Heart left ventricle (tissue), 16 donors: ENCODE measurements around the gene PFKFB3. TPM values are rescaled to one million over a fixed set of nuclear protein-coding genes. Genes with fewer than 3 reads are reported as not detected.
"Not testable (repeated sequence)": the region's sequence is repeated elsewhere in the genome, so short reads cannot be mapped to it uniquely, and the experiment has no call there.

ENCODE experiments used
- ATAC-seq, 4 donors: fragments of 200-7000 bp; cut with Tn5 transposase; one replicate each; pipeline ENCODE4 v1.9.1; 2020 to 2022; ENCODE audit warnings: moderate library complexity in 4 of 4, mild to moderate bottlenecking in 3 of 4, moderate number of reproducible peaks in 1 of 4
- DNase-seq, 5 donors: peaks; one replicate each; pipeline ENCODE4 v3.0.0-alpha.2; 2020
- H3K27ac ChIP-seq, 12 donors: fragments of 200-600 bp; sonication (generic) in 4 of 12; one replicate each; pipeline versions ENCODE4 v1.5.0 to v1.8.0; 2016 to 2022; ENCODE audit warnings: mild to moderate bottlenecking in 2 of 12
- H3K27me3 ChIP-seq, 9 donors: fragments of 200-600 bp; sonication (generic) in 2 of 9; one replicate each; pipeline versions ENCODE4 v1.5.1 to v1.8.0; 2016 to 2022; ENCODE audit warnings: mild to moderate bottlenecking in 3 of 9
- H3K36me3 ChIP-seq, 9 donors: fragments of 200-600 bp; sonication (generic) in 2 of 9; one replicate each; pipeline versions ENCODE4 v1.5.0 to v1.8.0; 2018 to 2022; ENCODE audit warnings: mild to moderate bottlenecking in 2 of 9
- H3K4me1 ChIP-seq, 12 donors: fragments of 200-600 bp; sonication (generic) in 4 of 12; one replicate each; pipeline versions ENCODE4 v1.5.0 to v1.8.0; 2016 to 2022; ENCODE audit warnings: mild to moderate bottlenecking in 3 of 12
- H3K4me3 ChIP-seq, 12 donors: fragments of 200-600 bp; sonication (generic) in 4 of 12; one replicate each; pipeline versions ENCODE4 v1.5.0 to v1.8.0; 2017 to 2022; ENCODE audit warnings: mild to moderate bottlenecking in 9 of 12, moderate library complexity in 4 of 12
- H3K9me3 ChIP-seq, 12 donors: fragments of 200-600 bp; sonication (generic) in 4 of 12; one replicate each; pipeline versions ENCODE4 v1.5.0 to v1.8.0; 2016 to 2022; ENCODE audit warnings: mild to moderate bottlenecking in 1 of 12
- CTCF ChIP-seq, 12 donors: fragments of 200-600 bp; sonication (generic) in 4 of 12; IDR thresholded peaks; one replicate each; pipeline versions ENCODE4 v1.5.0 to v1.8.0; 2018 to 2022; ENCODE audit warnings: antibody characterized with exemption in 12 of 12, mild to moderate bottlenecking in 5 of 12
- POLR2A ChIP-seq, 2 donors: fragments of 450-650 bp; IDR thresholded peaks; one replicate each; pipeline ENCODE4 v1.6.1; 2017; ENCODE audit warnings: antibody characterized with exemption in 2 of 2, mild to moderate bottlenecking in 2 of 2, moderate library complexity in 2 of 2
- WGBS, 4 donors: extraction: QIAGEN DNeasy Blood & Tissue Kit in 2 of 4; methylation state at CpG; one replicate each; pipeline versions ENCODE4 v1.1.5 to v1.1.7; 2013 to 2018; 5-methylcytosine and 5-hydroxymethylcytosine counted together
- intact Hi-C, 10 donors: fragments of 100-400 bp; cut with DNase I; formaldehyde crosslinking; loops; one replicate each; pipeline versions ENCODE4 v1.11.1 to v1.14.2; 2022
- polyA plus RNA-seq, 2 donors: library from polyadenylated mRNA; stranded (reverse); fragments of 200-250 nt; gene quantifications; one replicate each; pipeline ENCODE4 v1.2.3, GENCODE V29; 2013
- total RNA-seq, 9 donors: library from RNA; depleted of rRNA in 2 of 9; stranded (reverse); fragments of >200 nt in 2 of 9; fragmentation: NEBNext Ultra II Directional in 3 of 9; extraction: Animal tissue kit (Norgen Biotek cat#: 25700) in 3 of 9; gene quantifications; one replicate each; pipeline versions ENCODE4 v1.1.0 to v1.2.4, GENCODE V29; 2016 to 2023
- donor health status: ischemic (EF 13 %, LVEDD 7.1; RV severe dilation, severe dysfunction).
- donor health status: healthy with polysubstance abuse.
- donor health status: DM: no; HTN: yes; CAD: no.
- donor health status: DM: no; HTN: no; CAD: no.
- donor health status: ischemic (EF 25% LVEDD 6.9; RV normal size, moderate dysfunction).
- donor health status: ischemic (EF 25% LVEDD 5.7; RV mildly dilated, moderate dysfunction).
- donor health status: healthy.
- donor health status: DM: yes; HTN: yes; CAD: no.
- donor health status: ischemic (EF 35%, LVEDD 5.7; RV mildly dilated, moderate dysfunction).
- donor health status: nonischemic (EF 11% LVEDD 7.7; RV severe dilation, severe dysfunction).
- donor health status: DM: yes; HTN: yes; CAD: no.
- donor health status: PGD.
- donor health status: ischemic (EF 29% LVEDD 5.4; RV normal size, mild dysfunction).
- donor health status: nonischemic (EF 23%, LVEDD 6.1; RV moderate dilation, normal function).

The PFKFB3 gene
- total and polyA plus RNA-seq, 11 donors = 6.2 to 53.1 (median 13.4) TPM

GRCh38 chr10:6164271-6165095 lies 38.2 kb upstream of the PFKFB3 start:
- ATAC-seq = no peak

GRCh38 chr10:6165221-6165725 lies 37.5 kb upstream of the PFKFB3 start:
- ATAC-seq (no peak), DNase-seq (no peak)
- H3K4me3 ChIP-seq = no peak overlapping the region
- H3K36me3 ChIP-seq = peaks cover 0 to 17% (median 7%) of the 10 kb centered on the region in 9 donors
- H3K9me3 ChIP-seq = no peaks in the 10 kb centered on the region
- WGBS, 4 donors = 40 to 47% (median 44%) methylated on average over 6 of the region's 6 CpGs
- no peaks in the 10 kb centered on the region for H3K27me3 ChIP-seq
- H3K27ac ChIP-seq = peak overlapping the region in 8 of 12 donors; percentile 83 to 99 (median 96)
- H3K4me1 ChIP-seq = peaks cover 4 to 56% (median 27%) of the 10 kb centered on the region in 12 donors
- TF ChIP-seq POLR2A (IDR thresholded peaks at IDR 0.05) = no peak
- no peak for TF ChIP-seq CTCF (IDR thresholded peaks at IDR 0.05)
- intact Hi-C loops = loop anchor here in 3 of 10 donors (2.0 to 5.0 kb wide), 2 partner anchors 37 to 38 kb away; partner anchors contain the start of gene PFKFB3 (in 3 of the 3)

More at GRCh38 chr10:6164271-6165095, 38.2 kb upstream of the PFKFB3 start:
- Histone ChIP-seq H3K4me1 (peaks cover 4 to 48% (median 26%) of the 10 kb centered on the region in 12 donors), H3K27ac (peak overlapping the region; percentile 83 to 99 (median 94)), H3K4me3 (peak overlapping the region; percentile 55 to 93 (median 78)), H3K27me3 (no peaks in the 10 kb centered on the region), H3K36me3 (peaks cover 0 to 17% (median 7%) of the 10 kb centered on the region in 9 donors), H3K9me3 (no peaks in the 10 kb centered on the region)
- WGBS, 4 donors = 14 to 31% (median 19%) methylated on average over 16 of the region's 16 CpGs
- DNase-seq = peak in 1 of 5 donors; percentile 17
- intact Hi-C loops = loop anchor here in 7 of 10 donors (2.0 to 5.0 kb wide), 3 partner anchors 38 to 72 kb away; partner anchors contain the start of gene PFKFB3 (in 7 of the 7)
- no peak for TF ChIP-seq CTCF (IDR thresholded peaks at IDR 0.05)

- peak overlapping the region in 1 of 12 donors; percentile 99 for H3K27ac ChIP-seq
- peaks cover 4 to 63% (median 33%) of the 10 kb centered on the region in 12 donors for H3K4me1 ChIP-seq
- not testable (repeated sequence) for ATAC-seq, DNase-seq, H3K27me3 ChIP-seq, H3K9me3 ChIP-seq, H3K4me3 ChIP-seq
- intact Hi-C loops = loop anchor here in 3 of 10 donors (2.0 to 5.0 kb wide), 2 partner anchors 36 to 37 kb away; partner anchors contain the start of gene PFKFB3 (in 3 of the 3)
- H3K36me3 ChIP-seq = peaks cover 0 to 17% (median 7%) of the 10 kb centered on the region in 9 donors
- 88 to 90% (median 89%) methylated on average over 15 of the region's 15 CpGs for WGBS, 4 donors
Measured at GRCh38 chr10:6165933-6166332, 36.8 kb upstream of the PFKFB3 start.

DNA sequence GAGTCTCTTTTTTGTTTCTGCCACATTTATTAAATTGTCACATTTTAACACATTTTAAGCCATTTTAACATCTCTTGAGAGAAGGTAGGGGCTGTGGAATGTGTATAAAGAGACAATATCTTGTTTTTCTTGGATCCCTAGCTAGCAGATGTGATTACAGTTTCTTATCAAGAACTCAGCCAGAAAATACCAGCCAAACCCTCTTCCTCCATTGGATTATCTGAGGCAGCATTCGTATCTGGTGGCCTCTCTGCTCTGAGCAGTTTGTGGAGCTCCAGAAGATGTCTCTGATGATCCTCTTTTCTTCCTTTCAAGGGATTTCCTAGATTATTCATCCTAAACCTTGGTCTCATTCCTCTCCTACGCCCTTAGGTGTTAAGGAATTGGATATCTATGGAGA lies 35.3 kb upstream of the PFKFB3 start:
- intact Hi-C loops = loop anchor here in 2 of 10 donors (5.0 kb wide), 1 partner anchor 35 kb away; the partner anchor contains the start of gene PFKFB3 (in 2 of the 2)
- H3K36me3 ChIP-seq = peaks cover 0 to 17% (median 7%) of the 10 kb centered on the region in 9 donors
- TF ChIP-seq CTCF (IDR thresholded peaks at IDR 0.05) (no peak), POLR2A (IDR thresholded peaks at IDR 0.05) (no peak)
- WGBS, 4 donors = 69 to 79% (median 74%) methylated on average over 2 of the region's 2 CpGs
- H3K9me3 ChIP-seq = no peaks in the 10 kb centered on the region
- H3K4me1 ChIP-seq = peaks cover 8 to 77% (median 46%) of the 10 kb centered on the region in 12 donors
- peak overlapping the region in 3 of 12 donors; percentile 9 to 99 (median 22) for H3K27ac ChIP-seq
- ATAC-seq (no peak), DNase-seq (no peak)
- no peaks in the 10 kb centered on the region for H3K27me3 ChIP-seq
- no peak overlapping the region for H3K4me3 ChIP-seq
